ENCODE measurements around the gene EIPR1. TPM values are rescaled to one million over a fixed set of nuclear protein-coding genes. Genes with fewer than 3 reads are reported as not detected.

EIPR1 gene
- total RNA-seq, 1 donor from 2014 or later, result 32.0 TPM

DNA sequence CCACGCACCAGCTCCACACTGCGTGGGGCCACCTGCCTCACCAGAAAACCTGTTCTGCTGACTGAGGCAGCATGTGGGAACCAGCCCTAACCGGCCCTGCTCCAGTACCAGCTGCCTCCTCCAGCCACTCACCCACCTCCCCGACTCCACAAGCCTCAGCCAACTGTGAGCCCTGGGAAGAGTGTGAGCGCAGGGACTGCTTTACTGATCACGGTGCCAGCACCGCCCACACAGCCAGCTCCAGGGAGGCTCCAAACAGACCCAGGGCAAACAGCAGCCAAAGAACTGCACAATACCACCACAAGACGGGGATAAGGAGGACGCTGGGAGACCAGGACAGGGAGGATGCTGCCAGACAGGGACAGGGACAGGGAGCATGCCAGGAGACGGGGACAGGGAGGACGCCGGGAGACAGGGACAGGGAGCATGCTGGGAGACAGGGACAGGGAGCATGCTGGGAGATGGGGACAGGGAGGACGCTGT is 28.4 kb downstream of the EIPR1 start:
- H3K4me1 Mint-ChIP-seq (ENCODE audit: low read depth), result no peaks in the 10 kb centered on the region
- peaks cover 4% of the 10 kb centered on the region for H3K9me3 Mint-ChIP-seq (ENCODE audit: low read depth)

DNA sequence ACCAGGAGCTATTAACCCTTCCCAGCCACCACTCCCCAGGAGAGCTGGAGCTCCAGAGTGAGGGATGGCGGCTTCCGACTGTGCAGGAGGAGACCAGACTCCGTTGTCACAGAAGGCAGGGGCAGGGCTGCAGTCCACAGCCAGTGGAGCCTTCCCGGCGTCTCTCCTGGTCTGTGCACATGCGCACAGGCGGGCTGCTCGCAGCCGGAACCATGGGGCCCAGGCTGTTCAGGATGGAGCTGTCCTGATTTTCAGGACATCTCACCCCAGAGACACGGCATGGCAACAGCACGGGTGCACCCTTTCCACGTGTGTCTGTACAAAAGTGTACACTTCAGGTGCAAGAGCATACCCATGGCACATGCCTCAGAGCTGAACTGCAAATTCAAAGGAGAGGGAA is 28.9 kb downstream of the EIPR1 start:
- TF ChIP-seq, protein P1, sequence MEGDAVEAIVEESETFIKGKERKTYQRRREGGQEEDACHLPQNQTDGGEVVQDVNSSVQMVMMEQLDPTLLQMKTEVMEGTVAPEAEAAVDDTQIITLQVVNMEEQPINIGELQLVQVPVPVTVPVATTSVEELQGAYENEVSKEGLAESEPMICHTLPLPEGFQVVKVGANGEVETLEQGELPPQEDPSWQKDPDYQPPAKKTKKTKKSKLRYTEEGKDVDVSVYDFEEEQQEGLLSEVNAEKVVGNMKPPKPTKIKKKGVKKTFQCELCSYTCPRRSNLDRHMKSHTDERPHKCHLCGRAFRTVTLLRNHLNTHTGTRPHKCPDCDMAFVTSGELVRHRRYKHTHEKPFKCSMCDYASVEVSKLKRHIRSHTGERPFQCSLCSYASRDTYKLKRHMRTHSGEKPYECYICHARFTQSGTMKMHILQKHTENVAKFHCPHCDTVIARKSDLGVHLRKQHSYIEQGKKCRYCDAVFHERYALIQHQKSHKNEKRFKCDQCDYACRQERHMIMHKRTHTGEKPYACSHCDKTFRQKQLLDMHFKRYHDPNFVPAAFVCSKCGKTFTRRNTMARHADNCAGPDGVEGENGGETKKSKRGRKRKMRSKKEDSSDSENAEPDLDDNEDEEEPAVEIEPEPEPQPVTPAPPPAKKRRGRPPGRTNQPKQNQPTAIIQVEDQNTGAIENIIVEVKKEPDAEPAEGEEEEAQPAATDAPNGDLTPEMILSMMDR (IDR thresholded peaks at IDR 0.05; ENCODE audit: unreplicated experiment), result no peak
- no peak overlapping the region for H3K27ac Mint-ChIP-seq
- H3K36me3 Mint-ChIP-seq (ENCODE audit: insufficient read depth), result peaks cover 23% of the 10 kb centered on the region
- no peaks in the 10 kb centered on the region for H3K4me1 Mint-ChIP-seq (ENCODE audit: low read depth)
- no peak for DNase-seq (ENCODE audit: low spot score, unreplicated experiment)
- no peak overlapping the region for H3K4me3 Mint-ChIP-seq (ENCODE audit: low read depth)
- H3K9me3 Mint-ChIP-seq (ENCODE audit: low read depth), result peaks cover 4% of the 10 kb centered on the region
- no peaks in the 10 kb centered on the region for H3K27me3 Mint-ChIP-seq

More for the DNA sequence above, 28.4 kb downstream of the EIPR1 start:
- TF ChIP-seq, protein P1 (IDR thresholded peaks at IDR 0.05; ENCODE audit: unreplicated experiment), result no peak
- H3K36me3 Mint-ChIP-seq (ENCODE audit: insufficient read depth), result peaks cover 27% of the 10 kb centered on the region
- no peak overlapping the region for H3K27ac Mint-ChIP-seq
- no peak for DNase-seq (ENCODE audit: low spot score, unreplicated experiment)
- H3K4me3 Mint-ChIP-seq (ENCODE audit: low read depth), result no peak overlapping the region
- no peaks in the 10 kb centered on the region for H3K27me3 Mint-ChIP-seq

DNA sequence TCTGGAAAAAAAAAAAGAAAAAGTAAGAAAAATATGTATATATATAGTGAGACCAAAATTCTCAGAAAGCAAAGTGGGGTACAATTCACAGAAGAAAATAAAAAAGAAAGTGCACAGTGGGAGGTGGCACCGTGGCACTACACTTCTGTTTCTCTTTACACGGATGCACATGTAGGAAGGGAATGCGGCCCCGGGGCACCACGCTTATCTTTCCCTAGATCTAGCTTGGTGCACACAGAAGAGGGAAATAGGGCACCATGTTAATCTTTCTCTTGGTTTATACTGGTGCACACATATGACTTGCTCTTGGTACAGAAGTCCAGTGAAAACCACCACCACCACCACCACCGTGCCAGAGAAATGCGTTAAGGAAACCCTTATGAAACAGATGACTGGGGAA is 32.0 kb downstream of the EIPR1 start:
- H3K9me3 Mint-ChIP-seq (ENCODE audit: low read depth), result no peaks in the 10 kb centered on the region
- H3K36me3 Mint-ChIP-seq (ENCODE audit: insufficient read depth), result peaks cover 12% of the 10 kb centered on the region
- TF ChIP-seq, protein P1 (IDR thresholded peaks at IDR 0.05; ENCODE audit: unreplicated experiment), result no peak
- DNase-seq (ENCODE audit: low spot score, unreplicated experiment), result no peak
- H3K4me3 Mint-ChIP-seq (ENCODE audit: low read depth), result no peak overlapping the region
- H3K4me1 Mint-ChIP-seq (ENCODE audit: low read depth), result no peaks in the 10 kb centered on the region
- no peak overlapping the region for H3K27ac Mint-ChIP-seq
- no peaks in the 10 kb centered on the region for H3K27me3 Mint-ChIP-seq

DNA sequence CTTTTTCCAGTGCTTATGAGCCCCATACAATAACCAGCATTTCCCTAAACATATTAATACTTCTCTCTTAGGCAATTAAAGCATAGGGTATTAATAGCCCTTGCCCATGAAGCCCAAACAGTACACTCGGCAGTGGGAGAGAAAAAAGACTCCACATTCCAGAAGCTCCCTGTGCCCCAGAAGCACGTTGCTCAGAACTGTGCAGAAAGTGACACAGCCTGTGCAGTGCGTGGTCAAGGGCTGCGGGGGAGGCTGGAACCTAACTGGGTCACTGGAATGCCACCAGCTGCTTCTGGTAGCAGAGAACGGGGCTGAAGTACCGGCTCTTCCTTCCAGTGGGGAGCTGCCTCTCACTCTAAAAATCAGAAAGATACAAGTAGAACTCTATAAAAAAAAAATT is 32.7 kb downstream of the EIPR1 start:
- TF ChIP-seq, protein P1 (IDR thresholded peaks at IDR 0.05; ENCODE audit: unreplicated experiment), result no peak
- no peaks in the 10 kb centered on the region for H3K9me3 Mint-ChIP-seq (ENCODE audit: low read depth)
- no peak overlapping the region for H3K4me3 Mint-ChIP-seq (ENCODE audit: low read depth)
- no peak overlapping the region for H3K27ac Mint-ChIP-seq
- H3K27me3 Mint-ChIP-seq, result no peaks in the 10 kb centered on the region
- peaks cover 9% of the 10 kb centered on the region for H3K36me3 Mint-ChIP-seq (ENCODE audit: insufficient read depth)
- no peaks in the 10 kb centered on the region for H3K4me1 Mint-ChIP-seq (ENCODE audit: low read depth)
- DNase-seq (ENCODE audit: low spot score, unreplicated experiment), result no peak

DNA sequence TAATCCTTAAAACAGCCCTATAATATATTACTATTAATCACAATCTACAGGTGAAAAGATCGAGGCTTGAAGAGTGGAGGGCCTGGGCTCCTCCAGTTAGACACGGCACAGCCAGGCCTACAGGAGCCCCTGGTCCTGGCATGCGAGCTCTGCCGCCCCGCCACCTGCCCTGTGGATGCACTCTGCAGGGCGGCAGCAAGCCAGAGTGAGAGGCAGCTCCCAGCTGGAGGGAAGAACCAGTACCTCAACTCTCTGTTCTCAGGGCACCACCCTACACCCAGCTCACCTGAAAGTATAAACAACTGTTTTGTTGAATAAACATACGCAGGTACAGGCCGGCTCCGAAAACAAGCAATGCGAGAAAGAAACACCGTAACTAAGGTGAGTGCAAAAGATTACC is 34.6 kb downstream of the EIPR1 start:
- H3K4me1 Mint-ChIP-seq (ENCODE audit: low read depth), result no peaks in the 10 kb centered on the region
- H3K27ac Mint-ChIP-seq, result peak overlapping the region; percentile 28
- H3K4me3 Mint-ChIP-seq (ENCODE audit: low read depth), result no peak overlapping the region
- TF ChIP-seq, protein P1 (IDR thresholded peaks at IDR 0.05; ENCODE audit: unreplicated experiment), result no peak
- H3K36me3 Mint-ChIP-seq (ENCODE audit: insufficient read depth), result peaks cover 8% of the 10 kb centered on the region
- H3K9me3 Mint-ChIP-seq (ENCODE audit: low read depth), result no peaks in the 10 kb centered on the region
- no peak for DNase-seq (ENCODE audit: low spot score, unreplicated experiment)
- no peaks in the 10 kb centered on the region for H3K27me3 Mint-ChIP-seq
